ENCODE measurements around the gene BMP10. TPM values are rescaled to one million over a fixed set of nuclear protein-coding genes. Genes with fewer than 3 reads are reported as not detected.

The BMP10 gene
- total and polyA plus RNA-seq, 2 of the 13 experiments (the other 11 are each of a cell fraction or from before 2014, with no cell fraction given), result not detected

DNA sequence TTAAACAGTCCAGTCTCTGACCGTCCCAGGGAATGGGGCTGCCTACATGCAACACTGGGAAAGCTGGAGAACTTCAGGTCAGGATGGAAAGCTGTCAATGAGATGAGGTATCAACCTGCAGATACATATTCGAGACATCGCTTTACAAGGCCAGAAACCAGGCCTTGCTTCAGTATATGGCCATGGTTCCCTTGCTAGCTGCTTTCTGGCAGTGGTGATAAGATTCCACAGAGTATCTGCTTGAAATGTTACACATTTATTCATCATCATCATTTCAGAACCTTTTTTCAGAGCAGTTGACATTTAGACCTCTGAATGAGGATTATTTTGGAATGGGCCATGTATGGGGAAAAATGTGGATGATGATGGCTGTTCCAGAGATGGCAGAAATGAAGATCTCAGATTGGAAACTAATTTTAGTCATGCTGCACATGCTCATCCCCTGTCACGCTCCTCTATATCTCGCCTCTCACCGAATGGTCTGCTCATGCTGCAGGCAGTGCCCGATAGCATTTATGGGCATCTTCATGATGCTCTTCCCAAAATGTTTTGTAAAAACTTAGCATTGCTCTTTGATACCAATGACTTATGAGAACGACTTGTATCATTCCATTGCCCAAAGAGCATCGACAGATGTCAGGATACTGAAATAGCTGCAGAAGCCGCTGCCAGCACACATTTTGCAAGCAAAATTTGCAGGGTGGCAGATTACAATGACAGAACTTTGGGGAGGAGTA is 14.0 kb upstream of the BMP10 start (continued):
- TF ChIP-seq, protein P1, sequence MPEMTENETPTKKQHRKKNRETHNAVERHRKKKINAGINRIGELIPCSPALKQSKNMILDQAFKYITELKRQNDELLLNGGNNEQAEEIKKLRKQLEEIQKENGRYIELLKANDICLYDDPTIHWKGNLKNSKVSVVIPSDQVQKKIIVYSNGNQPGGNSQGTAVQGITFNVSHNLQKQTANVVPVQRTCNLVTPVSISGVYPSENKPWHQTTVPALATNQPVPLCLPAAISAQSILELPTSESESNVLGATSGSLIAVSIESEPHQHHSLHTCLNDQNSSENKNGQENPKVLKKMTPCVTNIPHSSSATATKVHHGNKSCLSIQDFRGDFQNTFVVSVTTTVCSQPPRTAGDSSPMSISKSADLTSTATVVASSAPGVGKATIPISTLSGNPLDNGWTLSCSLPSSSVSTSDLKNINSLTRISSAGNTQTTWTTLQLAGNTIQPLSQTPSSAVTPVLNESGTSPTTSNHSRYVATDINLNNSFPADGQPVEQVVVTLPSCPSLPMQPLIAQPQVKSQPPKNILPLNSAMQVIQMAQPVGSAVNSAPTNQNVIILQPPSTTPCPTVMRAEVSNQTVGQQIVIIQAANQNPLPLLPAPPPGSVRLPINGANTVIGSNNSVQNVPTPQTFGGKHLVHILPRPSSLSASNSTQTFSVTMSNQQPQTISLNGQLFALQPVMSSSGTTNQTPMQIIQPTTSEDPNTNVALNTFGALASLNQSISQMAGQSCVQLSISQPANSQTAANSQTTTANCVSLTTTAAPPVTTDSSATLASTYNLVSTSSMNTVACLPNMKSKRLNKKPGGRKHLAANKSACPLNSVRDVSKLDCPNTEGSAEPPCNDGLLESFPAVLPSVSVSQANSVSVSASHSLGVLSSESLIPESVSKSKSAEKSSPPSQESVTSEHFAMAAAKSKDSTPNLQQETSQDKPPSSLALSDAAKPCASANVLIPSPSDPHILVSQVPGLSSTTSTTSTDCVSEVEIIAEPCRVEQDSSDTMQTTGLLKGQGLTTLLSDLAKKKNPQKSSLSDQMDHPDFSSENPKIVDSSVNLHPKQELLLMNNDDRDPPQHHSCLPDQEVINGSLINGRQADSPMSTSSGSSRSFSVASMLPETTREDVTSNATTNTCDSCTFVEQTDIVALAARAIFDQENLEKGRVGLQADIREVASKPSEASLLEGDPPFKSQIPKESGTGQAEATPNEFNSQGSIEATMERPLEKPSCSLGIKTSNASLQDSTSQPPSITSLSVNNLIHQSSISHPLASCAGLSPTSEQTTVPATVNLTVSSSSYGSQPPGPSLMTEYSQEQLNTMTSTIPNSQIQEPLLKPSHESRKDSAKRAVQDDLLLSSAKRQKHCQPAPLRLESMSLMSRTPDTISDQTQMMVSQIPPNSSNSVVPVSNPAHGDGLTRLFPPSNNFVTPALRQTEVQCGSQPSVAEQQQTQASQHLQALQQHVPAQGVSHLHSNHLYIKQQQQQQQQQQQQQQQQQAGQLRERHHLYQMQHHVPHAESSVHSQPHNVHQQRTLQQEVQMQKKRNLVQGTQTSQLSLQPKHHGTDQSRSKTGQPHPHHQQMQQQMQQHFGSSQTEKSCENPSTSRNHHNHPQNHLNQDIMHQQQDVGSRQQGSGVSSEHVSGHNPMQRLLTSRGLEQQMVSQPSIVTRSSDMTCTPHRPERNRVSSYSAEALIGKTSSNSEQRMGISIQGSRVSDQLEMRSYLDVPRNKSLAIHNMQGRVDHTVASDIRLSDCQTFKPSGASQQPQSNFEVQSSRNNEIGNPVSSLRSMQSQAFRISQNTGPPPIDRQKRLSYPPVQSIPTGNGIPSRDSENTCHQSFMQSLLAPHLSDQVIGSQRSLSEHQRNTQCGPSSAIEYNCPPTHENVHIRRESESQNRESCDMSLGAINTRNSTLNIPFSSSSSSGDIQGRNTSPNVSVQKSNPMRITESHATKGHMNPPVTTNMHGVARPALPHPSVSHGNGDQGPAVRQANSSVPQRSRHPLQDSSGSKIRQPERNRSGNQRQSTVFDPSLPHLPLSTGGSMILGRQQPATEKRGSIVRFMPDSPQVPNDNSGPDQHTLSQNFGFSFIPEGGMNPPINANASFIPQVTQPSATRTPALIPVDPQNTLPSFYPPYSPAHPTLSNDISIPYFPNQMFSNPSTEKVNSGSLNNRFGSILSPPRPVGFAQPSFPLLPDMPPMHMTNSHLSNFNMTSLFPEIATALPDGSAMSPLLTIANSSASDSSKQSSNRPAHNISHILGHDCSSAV (CRISPR knock-in tag; IDR thresholded peaks at IDR 0.05; ENCODE audit: borderline replicate concordance), result no peak
- TF ChIP-seq GLI4 (CRISPR knock-in tag; IDR thresholded peaks at IDR 0.05; ENCODE audit: borderline replicate concordance) (no peak), ZSCAN12 (CRISPR knock-in tag; IDR thresholded peaks at IDR 0.05) (no peak), KAT8 (CRISPR knock-in tag; IDR thresholded peaks at IDR 0.05) (no peak), DDIT3 (CRISPR knock-in tag; IDR thresholded peaks at IDR 0.05) (no peak)

All from HepG2 (cell line).